Measurements from ENCODE around the gene LINGO3. TPM values are rescaled to one million over a fixed set of nuclear protein-coding genes. Genes with fewer than 3 reads are reported as not detected.

LINGO3 gene
- total and polyA plus RNA-seq, 2 of the 8 experiments (the other 6 are each of a cell fraction or from before 2014, with no cell fraction given) = 0.59 TPM; not detected in 1

DNA sequence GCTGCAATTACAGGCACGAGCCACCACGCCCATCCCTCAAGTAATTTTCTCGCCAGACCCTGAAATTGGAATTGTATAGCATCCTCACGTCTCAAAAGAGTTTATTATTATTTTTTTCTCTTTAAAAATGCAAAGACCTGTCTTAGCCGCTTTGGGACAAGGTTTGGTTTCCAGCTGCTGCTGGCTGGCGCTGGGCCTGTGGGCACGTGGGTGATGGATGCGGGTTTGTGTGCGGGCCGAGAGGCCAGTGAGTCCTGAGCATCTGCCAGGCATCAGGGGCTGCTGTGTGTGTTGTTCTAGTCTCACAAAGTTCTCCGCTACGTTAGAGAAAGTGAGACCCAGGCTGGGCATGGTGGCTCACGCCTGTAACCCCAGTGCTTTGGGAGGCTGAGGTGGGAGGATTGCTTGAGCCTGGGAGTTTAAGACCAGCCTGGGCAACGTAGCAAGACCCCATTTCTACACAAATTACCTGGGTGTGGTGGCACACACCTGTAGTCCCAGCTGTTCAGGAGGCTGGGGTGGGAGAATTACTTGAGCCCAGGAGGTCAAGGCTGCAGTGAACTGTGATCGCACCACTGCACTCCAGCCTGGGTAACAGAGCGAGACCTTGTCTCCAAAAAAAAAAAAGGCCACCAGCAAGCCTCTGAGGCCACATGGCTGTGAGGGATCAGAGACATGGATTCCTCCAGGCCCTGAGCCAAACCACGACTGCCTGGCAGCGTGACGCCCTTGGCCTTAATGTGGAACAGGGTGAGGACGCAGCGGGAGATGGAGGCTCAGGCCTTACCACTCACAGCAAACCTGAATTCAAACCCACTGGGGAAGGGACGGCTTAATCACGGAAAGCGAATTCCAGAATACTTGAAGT lies 47.4 kb upstream of the LINGO3 start:
- peaks cover 0 to 3% (median 0%) of the 10 kb centered on the region in 4 experiments; a peak in 1 of 7 replicates for H3K4me1 ChIP-seq (replicated peaks in 1 of 4; ENCODE audit: control insufficient read depth in 3 of 4, insufficient read depth in 4 of 4, low read length in 3 of 4)
- no peak overlapping the region for H3K4ac ChIP-seq (replicated peaks; ENCODE audit: insufficient read length, low read depth, low read length)
- H3K56ac ChIP-seq (replicated peaks; ENCODE audit: insufficient read length, low read depth, low read length) = no peak overlapping the region
- no peak for FAIRE-seq
- H2BK20ac ChIP-seq (ENCODE audit: low read length) = no peak overlapping the region
- no peak overlapping the region for H3K14ac ChIP-seq (ENCODE audit: insufficient read length)
- no peaks in the 10 kb centered on the region for H3K79me1 ChIP-seq (ENCODE audit: low read depth, low read length)
- H3K9me3 ChIP-seq (ENCODE audit: insufficient read depth in 2 of 2, low read depth in 1 of 2, low read length in 1 of 2) = no peaks in the 10 kb centered on the region
- H3K4me3 ChIP-seq (ENCODE audit: extremely low read depth in 1 of 4, insufficient read depth in 2 of 4, low read depth in 3 of 4, low read length in 4 of 4) = no peak overlapping the region
- H3K4me2 ChIP-seq (ENCODE audit: insufficient read depth in 1 of 2, low read depth in 2 of 2, low read length in 2 of 2) = no peak overlapping the region
- H3K9ac ChIP-seq (replicated peaks in 1 of 4; ENCODE audit: extremely low read depth in 1 of 4, low read depth in 3 of 4, low read length in 3 of 4) = no peak overlapping the region
- H4K91ac ChIP-seq (replicated peaks; ENCODE audit: insufficient read length, low read length) = no peak overlapping the region
- no peak overlapping the region for H2BK12ac ChIP-seq (ENCODE audit: low read depth, low read length)
- H2BK5ac ChIP-seq (ENCODE audit: low read depth, low read length) = no peak overlapping the region
- H4K20me1 ChIP-seq (replicated peaks in 1 of 2; ENCODE audit: control insufficient read depth in 1 of 2, insufficient read depth in 2 of 2, low read length in 2 of 2) = peaks cover 0 to 10% of the 10 kb centered on the region in 2 experiments
- H3K18ac ChIP-seq (ENCODE audit: extremely low read depth, low read length) = no peak overlapping the region
- peaks cover 18% of the 10 kb centered on the region; the same call in 1 of the 2 replicates for H3K23me2 ChIP-seq (ENCODE audit: low read depth, low read length)
- H2BK15ac ChIP-seq (ENCODE audit: low read length) = no peak overlapping the region
- H2AFZ ChIP-seq (ENCODE audit: low read length) = no peak overlapping the region
- H3K27ac ChIP-seq (ENCODE audit: low read depth, low read length) = no peak overlapping the region
- POLR2A ChIA-PET (ENCODE audit: partially characterized antibody) = interaction anchor here (1.1 to 1.9 kb wide), 5 partner anchors 10 to 86 kb away, joined by 3 to 9 read pairs (median 5); no protein-coding TSS in a partner anchor
- no peak overlapping the region for H3K23ac ChIP-seq (ENCODE audit: insufficient read length)
- no peak overlapping the region for H2AK5ac ChIP-seq (ENCODE audit: low read depth, low read length)
- no peaks in the 10 kb centered on the region for H3K79me2 ChIP-seq (ENCODE audit: control insufficient read depth in 1 of 2, insufficient read depth in 2 of 2, low read length in 2 of 2)
- TF ChIP-seq YY1 (IDR thresholded peaks at IDR 0.05; ENCODE audit: low read depth, low read length) = no peak
- no peak overlapping the region; the same call in 1 of the 2 replicates for H4K8ac ChIP-seq (ENCODE audit: extremely low read depth, insufficient read depth, low read length)
- DNase-seq (ENCODE audit: low read depth in 1 of 2, low spot score in 2 of 2) = no peak
- H3K36me3 ChIP-seq (ENCODE audit: control insufficient read depth in 2 of 4, insufficient read depth in 4 of 4, low read length in 3 of 4) = peaks cover 0 to 7% (median 0%) of the 10 kb centered on the region in 4 experiments; a peak in 2 of 8 replicates
- CTCF ChIA-PET (ENCODE audit: partially characterized antibody) = interaction anchor here (0.7 to 4.3 kb wide), 7 partner anchors 15 to 400 kb away, joined by 3 to 18 read pairs (median 4); no protein-coding TSS in a partner anchor
- no peak overlapping the region for H2BK120ac ChIP-seq (replicated peaks; ENCODE audit: low read depth, low read length)
- peaks cover 0 to 3% (median under 1%) of the 10 kb centered on the region in 4 experiments; a peak in 4 of 7 replicates for H3K27me3 ChIP-seq (replicated peaks in 1 of 4; ENCODE audit: control insufficient read depth in 3 of 4, extremely low read depth in 1 of 4, insufficient read depth in 3 of 4, low read length in 3 of 4)
- 90% methylated on average over 24 of the region's 24 CpGs; no CpG with 5 or more reads in 1 of the 2 experiments for WGBS, 2 experiments (ENCODE audit: extremely low coverage in 1 of 2, insufficient coverage in 1 of 2, insufficient read length in 1 of 2, insufficient replicate concordance in 2 of 2, low coverage in 1 of 2, low lambda C conversion rate in 2 of 2, missing lambda C conversion rate in 1 of 2)
- H4K5ac ChIP-seq (ENCODE audit: insufficient read length, low read depth, low read length) = no peak overlapping the region
